ENCODE measurements around the gene ZNF512.

ZNF512 gene

DNA sequence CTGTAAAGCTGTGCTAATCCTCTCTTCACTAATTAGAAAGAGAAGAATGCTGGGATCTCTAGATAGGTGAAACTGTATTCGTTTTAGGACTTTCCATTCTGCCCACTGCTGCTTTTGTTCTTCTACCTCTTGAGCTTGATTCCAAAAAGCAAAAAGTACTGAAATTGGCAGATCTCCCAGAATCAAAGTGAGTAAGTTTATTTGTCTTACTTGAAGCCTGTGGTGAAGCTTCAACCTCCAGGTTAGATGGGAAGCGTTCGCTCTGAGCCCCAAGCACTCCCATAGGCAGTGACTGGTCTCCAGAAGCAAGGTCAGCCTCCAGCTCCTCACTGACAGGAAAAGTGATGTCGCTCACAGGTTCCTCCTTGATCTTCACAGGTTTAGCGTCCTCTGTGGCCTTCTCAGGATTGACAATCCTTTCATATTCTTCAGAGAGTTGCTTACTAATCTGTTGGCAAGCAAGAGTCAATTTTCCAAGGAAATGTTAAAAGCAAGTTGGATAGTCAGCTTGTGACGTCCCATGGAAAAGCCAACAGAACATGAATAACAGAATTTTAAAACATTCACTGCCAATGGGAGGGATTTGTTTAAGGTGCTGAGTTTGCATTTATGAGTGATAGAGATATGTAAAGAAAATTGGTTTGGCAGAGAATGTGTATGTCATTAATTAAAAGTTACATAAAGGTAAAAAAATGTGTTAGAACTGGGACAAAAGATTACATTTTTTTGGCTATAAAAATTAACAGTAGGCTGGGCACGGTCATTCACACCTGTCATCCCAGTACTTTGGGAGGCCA, 72.5 kb downstream of the ZNF512 start:
- TF ChIP-seq, protein P1, sequence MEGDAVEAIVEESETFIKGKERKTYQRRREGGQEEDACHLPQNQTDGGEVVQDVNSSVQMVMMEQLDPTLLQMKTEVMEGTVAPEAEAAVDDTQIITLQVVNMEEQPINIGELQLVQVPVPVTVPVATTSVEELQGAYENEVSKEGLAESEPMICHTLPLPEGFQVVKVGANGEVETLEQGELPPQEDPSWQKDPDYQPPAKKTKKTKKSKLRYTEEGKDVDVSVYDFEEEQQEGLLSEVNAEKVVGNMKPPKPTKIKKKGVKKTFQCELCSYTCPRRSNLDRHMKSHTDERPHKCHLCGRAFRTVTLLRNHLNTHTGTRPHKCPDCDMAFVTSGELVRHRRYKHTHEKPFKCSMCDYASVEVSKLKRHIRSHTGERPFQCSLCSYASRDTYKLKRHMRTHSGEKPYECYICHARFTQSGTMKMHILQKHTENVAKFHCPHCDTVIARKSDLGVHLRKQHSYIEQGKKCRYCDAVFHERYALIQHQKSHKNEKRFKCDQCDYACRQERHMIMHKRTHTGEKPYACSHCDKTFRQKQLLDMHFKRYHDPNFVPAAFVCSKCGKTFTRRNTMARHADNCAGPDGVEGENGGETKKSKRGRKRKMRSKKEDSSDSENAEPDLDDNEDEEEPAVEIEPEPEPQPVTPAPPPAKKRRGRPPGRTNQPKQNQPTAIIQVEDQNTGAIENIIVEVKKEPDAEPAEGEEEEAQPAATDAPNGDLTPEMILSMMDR (IDR thresholded peaks at IDR 0.05): no peak

DNA sequence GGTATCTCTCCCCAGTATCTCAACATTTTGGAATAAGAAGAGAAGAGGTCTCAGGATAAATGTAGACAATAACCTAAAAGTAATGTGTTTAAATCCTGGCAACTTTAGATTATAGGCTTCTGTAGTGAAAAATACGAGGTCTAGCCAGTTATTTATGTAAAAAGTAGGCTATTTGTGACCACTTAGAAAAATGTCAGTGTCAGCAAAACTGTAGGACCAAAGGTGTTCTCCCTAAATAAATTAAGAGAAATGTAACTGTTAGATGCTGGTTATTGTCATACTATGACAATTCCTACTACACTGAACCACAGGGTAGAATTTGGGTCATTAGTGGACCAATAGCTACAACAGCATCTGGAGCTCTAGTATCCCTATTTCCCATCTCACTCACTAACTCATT, 78.5 kb downstream of the ZNF512 start:
- TF ChIP-seq, protein P1 (IDR thresholded peaks at IDR 0.05): no peak

DNA sequence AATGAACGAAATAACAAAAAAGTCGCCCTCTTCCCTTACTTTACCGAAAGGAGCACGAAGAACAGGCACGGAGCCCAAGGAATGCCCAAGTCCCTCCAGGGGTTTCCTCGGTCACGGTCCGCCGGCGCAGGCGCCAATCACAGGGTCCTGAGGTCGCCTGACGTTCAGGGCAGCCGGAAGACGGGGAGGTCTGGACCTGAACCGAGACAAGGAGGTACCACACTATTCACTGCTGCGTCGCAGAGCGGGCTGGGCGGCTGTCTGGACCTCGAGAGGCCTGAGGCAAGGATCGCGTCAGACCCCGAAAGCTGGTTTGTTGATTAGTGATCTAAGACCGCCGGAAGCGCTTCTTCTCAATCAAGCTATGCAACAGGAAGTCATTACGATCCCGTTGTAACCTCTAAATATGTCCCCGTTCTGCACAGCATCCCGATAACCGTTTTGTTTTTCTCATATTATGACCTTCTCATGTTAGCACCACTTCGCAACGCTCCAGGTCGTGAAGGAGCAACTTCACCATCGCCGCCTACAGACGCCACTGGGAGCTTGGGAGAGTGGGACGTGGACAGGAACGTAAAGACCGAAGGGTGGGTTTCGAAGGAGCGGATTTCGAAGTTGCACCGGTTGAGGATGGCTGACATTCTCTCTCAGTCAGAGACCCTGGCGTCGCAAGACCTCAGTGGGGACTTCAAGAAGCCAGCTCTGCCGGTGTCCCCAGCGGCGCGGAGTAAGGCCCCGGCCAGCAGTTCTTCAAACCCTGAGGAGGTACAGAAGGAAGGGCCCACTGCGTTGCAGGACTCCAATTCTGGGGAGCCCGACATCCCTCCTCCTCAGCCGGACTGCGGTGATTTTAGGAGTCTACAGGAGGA, 80.7 kb downstream of the ZNF512 start, which contains the start of the genes SLC4A1AP and SUPT7L:
SLC4A1AP (plus strand) TSS at position 605 of the 869 bp plus-strand sequence; CDS start at position 631, 26 bp downstream.
SUPT7L (minus strand) TSS at position 330 of the 869 bp plus-strand sequence. CDS start 1,422 bp downstream, outside the sequence.
- TF ChIP-seq, protein P1 (IDR thresholded peaks at IDR 0.05): no peak

- TF ChIP-seq, protein P1 (IDR thresholded peaks at IDR 0.05): no peak
Observed at GRCh38 chr2:27664154-27664574, 81.3 kb downstream of the ZNF512 start.

DNA sequence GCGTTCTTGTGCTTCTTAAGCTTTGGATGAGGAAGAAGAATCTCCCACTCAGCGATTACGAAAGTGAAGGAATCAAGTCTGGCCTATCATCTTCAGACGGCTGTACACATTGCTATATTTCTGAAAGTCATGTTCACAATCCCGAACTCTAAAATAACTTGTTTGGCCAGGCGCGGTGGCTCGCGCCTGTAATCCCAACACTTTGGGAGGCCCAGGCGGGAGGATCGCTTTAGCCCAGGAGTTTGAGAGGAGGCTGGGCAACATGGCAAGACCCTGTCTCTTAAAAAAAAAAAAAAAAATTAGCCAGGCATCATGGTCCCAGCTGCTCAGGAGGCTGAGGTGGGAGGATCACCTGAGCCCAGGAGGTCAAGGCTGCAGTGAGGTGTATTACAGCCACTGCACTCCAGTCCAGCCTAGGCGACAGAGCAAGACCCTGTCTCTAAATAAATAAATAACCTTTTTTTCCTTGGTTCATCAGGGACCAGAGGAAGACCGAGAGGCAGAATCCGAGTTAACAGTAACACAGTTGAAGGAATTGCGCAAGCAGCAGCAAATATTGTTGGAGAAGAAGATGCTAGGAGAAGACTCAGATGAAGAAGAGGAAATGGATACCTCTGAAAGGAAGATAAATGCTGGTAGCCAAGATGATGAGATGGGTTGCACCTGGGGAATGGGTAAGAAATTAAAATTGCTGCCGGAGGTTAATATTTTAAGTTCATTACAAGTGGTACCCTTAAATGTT, 82.0 kb downstream of the ZNF512 start:
- TF ChIP-seq, protein P1 (IDR thresholded peaks at IDR 0.05): no peak

DNA sequence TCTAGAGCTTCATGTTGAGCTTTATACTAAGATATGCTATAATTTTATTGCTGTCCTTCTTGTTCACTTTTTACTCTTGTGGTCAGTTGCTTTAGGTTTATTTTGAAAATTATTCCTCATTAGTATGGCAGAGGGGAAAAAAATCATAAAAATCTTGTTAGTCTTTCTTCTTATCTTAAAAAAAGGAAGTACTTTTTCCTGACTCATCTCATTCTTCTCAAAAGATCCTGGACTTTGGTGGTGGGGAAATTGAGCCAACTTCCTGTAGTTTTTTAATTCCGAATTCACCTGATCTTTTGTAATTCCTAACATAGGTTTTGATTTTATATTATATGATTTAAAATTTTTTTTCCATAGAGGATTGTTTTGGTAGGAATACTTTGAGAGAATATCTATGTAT, 84.6 kb downstream of the ZNF512 start:
- TF ChIP-seq, protein P1 (IDR thresholded peaks at IDR 0.05): no peak

DNA sequence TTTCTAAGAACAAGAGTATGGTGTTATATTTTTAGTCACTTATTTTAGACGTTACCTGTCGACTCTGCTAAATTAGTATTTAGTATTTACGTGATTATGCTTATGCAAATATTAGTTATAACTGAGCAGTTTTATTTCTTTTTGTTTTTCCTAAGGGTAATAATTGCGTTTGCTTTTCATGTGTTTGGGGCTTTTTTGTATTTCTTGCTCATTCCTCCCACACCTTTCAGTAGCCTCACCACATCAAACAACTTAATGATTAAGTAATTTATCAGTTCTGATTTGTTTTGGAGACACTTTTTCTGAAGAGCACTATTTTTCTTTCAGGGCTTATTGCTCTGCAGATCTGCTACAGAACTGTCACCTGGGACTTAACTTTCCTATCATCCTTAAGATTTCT, 88.4 kb downstream of the ZNF512 start:
- TF ChIP-seq, protein P1 (IDR thresholded peaks at IDR 0.05): no peak

All from LNCAP (cell line).